Fibroblast of lung (primary cell): Measurements from ENCODE around the gene CCP110. TPM values are rescaled to one million over a fixed set of nuclear protein-coding genes. Genes with fewer than 3 reads are reported as not detected.

Experiments used
- DNase-seq, 2 donors: peaks; one replicate each; pipeline versions ENCODE4 v3.0.0 to v3.0.0-alpha.2; 2010; ENCODE audit warnings: low read depth in 2 of 2
- H2AFZ ChIP-seq: 2 replicates; pipeline ENCODE4 v1.5.1; 2012; ENCODE audit warnings: low read length, control low read depth, inconsistent platforms
- H3K27ac ChIP-seq: 2 replicates; pipeline ENCODE4 v1.5.1; 2011; ENCODE audit warnings: low read length, control low read depth; ENCODE audit not compliant: insufficient read depth
- H3K27me3 ChIP-seq: 2 replicates; pipeline ENCODE4 v1.5.1; 2011; ENCODE audit warnings: mild to moderate bottlenecking, low read length; ENCODE audit not compliant: control insufficient read depth, insufficient read depth
- H3K36me3 ChIP-seq: 2 replicates; pipeline ENCODE4 v1.5.1; 2011; ENCODE audit warnings: low read length; ENCODE audit not compliant: control insufficient read depth, insufficient read depth
- H3K4me1 ChIP-seq: 2 replicates; pipeline ENCODE4 v1.5.1; 2011; ENCODE audit warnings: low read length; ENCODE audit not compliant: control insufficient read depth, insufficient read depth; ENCODE audit errors: extremely low read depth
- H3K4me2 ChIP-seq: 2 replicates; pipeline ENCODE4 v1.5.1; 2011; ENCODE audit warnings: low read length, control low read depth; ENCODE audit not compliant: insufficient read depth; ENCODE audit errors: extremely low read depth
- H3K4me3 ChIP-seq, 4 experiments: fragments of 200-600 bp in 1 of 4; sonication (generic) in 1 of 4; replicated peaks in 1 of 4; 2 replicates each; pipeline ENCODE4 v1.5.1; 2011 to 2016; ENCODE audit warnings: low read length in 4 of 4, low read depth in 3 of 4, mild to moderate bottlenecking in 3 of 4, control low read depth in 2 of 4, inconsistent platforms in 1 of 4, mixed read lengths in 1 of 4; ENCODE audit not compliant: insufficient read depth in 1 of 4; ENCODE audit errors: control extremely low read depth in 1 of 4
- H3K79me2 ChIP-seq: 2 replicates; pipeline ENCODE4 v1.5.1; 2012; ENCODE audit warnings: mild to moderate bottlenecking, low read length, inconsistent platforms; ENCODE audit not compliant: control insufficient read depth, insufficient read depth
- H3K9ac ChIP-seq: 2 replicates; pipeline ENCODE4 v1.5.1; 2011; ENCODE audit warnings: mild to moderate bottlenecking, low read length, control low read depth; ENCODE audit not compliant: insufficient read depth
- H3K9me3 ChIP-seq: 2 replicates; pipeline ENCODE4 v1.5.1; 2012; ENCODE audit warnings: low read depth, low read length; ENCODE audit not compliant: control insufficient read depth, insufficient read depth
- H4K20me1 ChIP-seq: 2 replicates; pipeline ENCODE4 v1.5.1; 2011; ENCODE audit warnings: low read length; ENCODE audit not compliant: control insufficient read depth, insufficient read depth; ENCODE audit errors: extremely low read depth
- EZH2 ChIP-seq: IDR thresholded peaks from 2 replicates; pipeline ENCODE4 v1.5.1; 2012; ENCODE audit warnings: low read length, control low read depth, mild to moderate bottlenecking; ENCODE audit errors: missing control alignments
- polyA plus RNA-seq, 2 donors: library from polyadenylated mRNA; depleted of rRNA in 1 of 2; stranded (reverse) in 1 of 2; unstranded in 1 of 2; fragments of >200 nt; gene quantifications; 2 replicates each; pipeline ENCODE4 v1.2.1, GENCODE V29; 2011 to 2012; ENCODE audit warnings: missing spikeins in 1 of 2
- total RNA-seq: library from RNA; depleted of rRNA; stranded (reverse); fragments of >200 nt; gene quantifications from 2 replicates; pipeline ENCODE4 v1.2.1, GENCODE V29; 2014
- TF ChIP-seq, protein P1 (sequence below), 2 donors: IDR thresholded peaks in 1 of 2; conservative IDR thresholded peaks in 1 of 2; 1 replicate in 1 of 2; 2 replicates in 1 of 2; pipeline ENCODE4 v1.5.1; 2011 to 2012; ENCODE audit warnings: low read length in 2 of 2, control low read depth in 1 of 2, inconsistent platforms in 1 of 2, low read depth in 1 of 2, mild to moderate bottlenecking in 1 of 2

CCP110 gene
- total and polyA plus RNA-seq, 2 donors (not counting 1 experiment from before 2014, with no cell fraction given) = 8.8 to 14.0 TPM

DNA sequence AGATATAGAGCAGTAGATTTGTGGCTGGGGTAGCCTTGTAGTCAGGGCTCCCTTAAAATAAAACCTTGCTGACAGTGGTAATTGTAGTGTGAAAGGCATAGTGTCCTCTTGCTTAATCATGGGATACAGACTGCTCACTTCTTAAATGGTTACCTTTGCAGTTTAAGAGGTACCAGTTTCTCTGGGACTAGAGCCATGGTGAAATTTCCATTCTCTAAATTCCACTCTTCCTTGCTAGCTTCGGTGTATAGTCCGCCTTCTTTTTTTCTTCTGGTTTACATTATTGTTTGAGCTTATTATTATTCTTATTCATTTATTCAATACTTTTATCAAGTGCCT, 1.6 kb downstream of the CCP110 start:
- DNase-seq = no peak
- peak overlapping the region; percentile 98 for H3K4me2 ChIP-seq
- no peak for TF ChIP-seq EZH2
- TF ChIP-seq, protein P1, sequence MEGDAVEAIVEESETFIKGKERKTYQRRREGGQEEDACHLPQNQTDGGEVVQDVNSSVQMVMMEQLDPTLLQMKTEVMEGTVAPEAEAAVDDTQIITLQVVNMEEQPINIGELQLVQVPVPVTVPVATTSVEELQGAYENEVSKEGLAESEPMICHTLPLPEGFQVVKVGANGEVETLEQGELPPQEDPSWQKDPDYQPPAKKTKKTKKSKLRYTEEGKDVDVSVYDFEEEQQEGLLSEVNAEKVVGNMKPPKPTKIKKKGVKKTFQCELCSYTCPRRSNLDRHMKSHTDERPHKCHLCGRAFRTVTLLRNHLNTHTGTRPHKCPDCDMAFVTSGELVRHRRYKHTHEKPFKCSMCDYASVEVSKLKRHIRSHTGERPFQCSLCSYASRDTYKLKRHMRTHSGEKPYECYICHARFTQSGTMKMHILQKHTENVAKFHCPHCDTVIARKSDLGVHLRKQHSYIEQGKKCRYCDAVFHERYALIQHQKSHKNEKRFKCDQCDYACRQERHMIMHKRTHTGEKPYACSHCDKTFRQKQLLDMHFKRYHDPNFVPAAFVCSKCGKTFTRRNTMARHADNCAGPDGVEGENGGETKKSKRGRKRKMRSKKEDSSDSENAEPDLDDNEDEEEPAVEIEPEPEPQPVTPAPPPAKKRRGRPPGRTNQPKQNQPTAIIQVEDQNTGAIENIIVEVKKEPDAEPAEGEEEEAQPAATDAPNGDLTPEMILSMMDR (conservative IDR thresholded peaks at IDR 0.05 in 1 of 2, IDR thresholded peaks at IDR 0.05 in 1 of 2; ENCODE audit: low read depth in 1 of 2, low read length in 2 of 2) = no peak
- no peaks in the 10 kb centered on the region for H4K20me1 ChIP-seq
- H3K36me3 ChIP-seq = peaks cover 3% of the 10 kb centered on the region
- no peak overlapping the region for H3K9ac ChIP-seq
- H3K27ac ChIP-seq = no peak overlapping the region
- no peaks in the 10 kb centered on the region for H3K9me3 ChIP-seq
- peaks cover 29% of the 10 kb centered on the region for H3K79me2 ChIP-seq
- peak overlapping the region; percentile 86 to 98 (median 93) for H3K4me3 ChIP-seq
- no peaks in the 10 kb centered on the region for H3K27me3 ChIP-seq
- H2AFZ ChIP-seq = peak overlapping the region; percentile 97
- peaks cover 4% of the 10 kb centered on the region for H3K4me1 ChIP-seq

DNA sequence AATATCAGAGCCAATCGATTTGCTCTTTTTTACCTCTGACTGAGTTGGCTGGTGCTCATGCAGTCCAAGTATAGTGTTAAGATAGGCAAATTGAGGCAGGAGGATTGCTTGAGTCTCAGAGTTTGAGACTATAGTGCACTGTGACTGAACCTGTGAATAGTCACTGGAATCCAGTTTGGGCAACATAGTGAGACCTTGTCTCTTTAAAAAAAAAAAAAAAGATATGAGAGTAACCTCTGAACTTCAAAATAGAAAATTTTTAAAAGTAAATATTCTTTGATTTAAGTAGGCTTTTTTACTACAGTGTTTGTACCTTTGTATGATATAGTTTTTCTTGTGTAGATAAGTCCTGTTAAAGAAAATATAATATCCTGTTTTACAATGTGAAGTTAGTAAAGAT, 3.4 kb downstream of the CCP110 start:
- TF ChIP-seq, protein P1 (conservative IDR thresholded peaks at IDR 0.05 in 1 of 2, IDR thresholded peaks at IDR 0.05 in 1 of 2; ENCODE audit: low read depth in 1 of 2, low read length in 2 of 2) = no peak
- no peak for TF ChIP-seq EZH2

DNA sequence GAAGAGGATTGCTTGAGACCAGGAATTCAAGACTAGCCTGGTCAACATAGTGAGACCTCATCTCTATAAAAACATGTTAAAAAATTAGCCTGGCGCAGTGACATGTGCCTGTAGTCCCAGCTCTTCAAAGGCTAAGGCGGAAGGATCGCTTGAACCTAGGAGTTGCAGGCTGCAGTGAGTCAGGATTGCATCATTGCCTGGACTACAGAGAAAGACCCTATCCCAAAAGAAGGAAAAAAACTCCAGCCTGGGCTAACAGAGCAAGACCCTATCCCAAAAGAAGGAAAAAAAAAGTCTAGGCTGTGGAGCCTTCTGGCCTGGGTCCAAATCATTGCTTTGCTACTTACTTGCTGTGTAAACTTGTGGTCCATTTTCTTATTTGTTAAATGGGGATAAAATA, 4.9 kb downstream of the CCP110 start:
- peaks cover 29% of the 10 kb centered on the region for H3K79me2 ChIP-seq
- no peaks in the 10 kb centered on the region for H3K27me3 ChIP-seq
- H2AFZ ChIP-seq = no peak overlapping the region
- TF ChIP-seq EZH2 = no peak
- TF ChIP-seq, protein P1 (conservative IDR thresholded peaks at IDR 0.05 in 1 of 2, IDR thresholded peaks at IDR 0.05 in 1 of 2; ENCODE audit: low read depth in 1 of 2, low read length in 2 of 2) = no peak
- no peak overlapping the region for H3K27ac ChIP-seq
- no peak overlapping the region for H3K4me3 ChIP-seq
- H3K9me3 ChIP-seq = no peaks in the 10 kb centered on the region
- peaks cover 2% of the 10 kb centered on the region for H3K4me1 ChIP-seq
- no peak overlapping the region for H3K9ac ChIP-seq
- H4K20me1 ChIP-seq = no peaks in the 10 kb centered on the region
- peaks cover 3% of the 10 kb centered on the region for H3K36me3 ChIP-seq
- no peak overlapping the region for H3K4me2 ChIP-seq
- DNase-seq = no peak

More for the DNA sequence above, 3.4 kb downstream of the CCP110 start:
- Histone ChIP-seq H3K9ac (no peak overlapping the region), H3K36me3 (peaks cover 3% of the 10 kb centered on the region), H3K27ac (no peak overlapping the region), H3K4me3 (no peak overlapping the region), H3K4me2 (no peak overlapping the region), H3K27me3 (no peaks in the 10 kb centered on the region), H4K20me1 (no peaks in the 10 kb centered on the region), H3K4me1 (peaks cover 4% of the 10 kb centered on the region), H2AFZ (no peak overlapping the region), H3K9me3 (no peaks in the 10 kb centered on the region), H3K79me2 (peaks cover 29% of the 10 kb centered on the region)
- DNase-seq = no peak
